ENCODE results near the gene RAB15.

RAB15 gene

GRCh38 chr14:64987438-64987767 is 15.3 kb upstream of the RAB15 start:
- DNase-seq: peak; percentile 34

GRCh38 chr14:64986648-64987437 is 14.7 kb upstream of the RAB15 start, which contains the start of gene FNTB:
Gene FNTB (plus strand): TSS chr14:64986895. CDS start chr14:64986954, 59 bp downstream.
- DNase-seq: peak; percentile 99

DNA sequence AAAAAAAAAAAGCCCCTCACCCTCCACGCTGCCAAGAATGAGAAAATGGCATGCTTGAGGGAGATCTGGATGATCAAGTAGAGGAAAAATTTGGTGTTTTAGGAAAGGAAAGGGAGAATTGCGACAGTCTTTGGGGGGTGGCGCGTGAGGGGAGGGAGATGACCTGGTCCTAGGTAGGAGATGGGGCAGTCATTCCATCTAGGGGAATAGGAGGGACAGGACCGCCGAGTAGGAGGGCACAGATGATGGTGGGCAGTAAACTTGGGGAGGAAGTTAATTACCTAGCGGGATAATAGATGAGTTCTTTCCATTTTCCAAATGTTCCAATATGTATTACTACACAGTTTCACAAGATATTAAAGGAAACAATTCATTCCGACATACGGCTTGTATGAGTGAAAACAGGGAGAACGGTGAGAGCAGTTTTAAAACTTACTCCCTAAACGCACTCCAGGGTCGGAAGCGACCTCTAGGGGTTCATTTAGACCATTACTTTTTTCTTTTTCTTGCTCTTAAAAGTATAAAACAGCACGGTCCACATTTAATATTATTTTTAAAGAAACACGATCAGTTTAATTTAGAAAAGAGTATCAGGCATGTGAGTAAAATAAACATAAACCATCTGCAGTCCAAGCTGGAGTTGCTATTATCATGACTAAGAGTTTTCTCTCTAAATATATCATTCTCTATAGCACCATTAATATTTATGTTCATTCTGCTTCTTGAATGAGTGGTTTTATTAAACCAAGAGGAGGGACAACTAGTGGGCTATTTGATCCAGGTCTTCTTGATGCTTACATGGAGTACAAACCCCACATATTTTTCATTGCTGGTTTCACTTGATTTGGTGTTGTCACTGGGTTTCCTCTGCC is 11.5 kb upstream of the RAB15 start:
- DNase-seq: peak; percentile 87

DNA sequence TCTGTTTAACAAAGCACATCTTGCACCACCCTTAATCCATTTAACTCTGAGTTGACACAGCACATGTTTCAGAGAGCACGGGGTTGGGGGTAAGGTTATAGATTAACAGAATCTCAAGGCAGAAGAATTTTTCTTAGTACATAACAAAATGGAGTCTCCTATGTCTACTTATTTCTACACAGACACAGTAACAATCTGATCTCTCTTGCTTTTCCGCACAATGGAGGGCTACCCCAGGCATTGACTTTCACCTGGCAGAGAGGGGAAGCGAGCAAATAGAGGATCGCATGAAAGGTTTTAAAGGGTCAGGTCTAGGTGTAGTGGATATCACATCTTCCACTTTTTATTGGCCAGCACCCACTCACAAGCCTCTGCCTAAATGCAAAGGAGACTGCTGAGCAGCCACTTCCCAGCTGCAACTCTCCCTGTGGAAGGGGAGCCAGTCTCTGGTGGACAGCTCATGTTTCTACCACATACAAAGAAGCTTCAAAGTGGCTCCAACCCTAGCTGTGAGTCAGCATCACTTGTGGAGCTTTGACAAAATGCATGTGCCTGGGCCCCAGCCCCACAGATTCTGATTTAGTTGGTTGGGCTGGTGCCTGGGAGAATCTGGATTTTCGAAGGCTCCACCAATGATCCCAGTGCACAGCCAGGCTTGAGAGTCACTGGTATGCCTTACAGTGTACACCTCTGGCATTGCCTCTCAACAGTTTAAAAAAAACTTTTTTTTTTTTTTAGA is 7.4 kb upstream of the RAB15 start:
- DNase-seq: no peak

GRCh38 chr14:64974563-64974962 is 2.4 kb upstream of the RAB15 start:
- no peak for DNase-seq

GRCh38 chr14:64973826-64974225 is 1.7 kb upstream of the RAB15 start:
- no peak for DNase-seq

DNA sequence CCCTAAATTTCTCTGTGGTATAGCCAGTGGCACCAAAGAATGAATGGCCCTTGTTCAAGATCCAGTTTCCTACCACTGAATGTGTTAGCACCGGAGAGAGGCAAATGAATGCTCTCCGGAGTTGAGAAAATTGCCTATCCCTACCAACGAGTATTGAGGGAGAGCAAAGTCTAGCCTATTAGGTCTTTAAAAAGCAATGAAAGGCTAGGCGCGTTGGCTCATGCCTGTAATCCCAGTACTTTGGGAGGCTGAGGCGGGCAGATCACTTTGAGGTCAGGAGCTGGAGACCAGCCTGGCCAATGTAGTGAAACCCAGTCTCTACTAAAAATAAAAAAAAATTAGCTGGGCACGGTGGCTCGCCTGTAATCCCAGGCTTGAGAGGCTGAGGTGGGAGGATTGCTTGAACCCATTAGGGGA is 898 bp upstream of the RAB15 start:
- DNase-seq: no peak

DNA sequence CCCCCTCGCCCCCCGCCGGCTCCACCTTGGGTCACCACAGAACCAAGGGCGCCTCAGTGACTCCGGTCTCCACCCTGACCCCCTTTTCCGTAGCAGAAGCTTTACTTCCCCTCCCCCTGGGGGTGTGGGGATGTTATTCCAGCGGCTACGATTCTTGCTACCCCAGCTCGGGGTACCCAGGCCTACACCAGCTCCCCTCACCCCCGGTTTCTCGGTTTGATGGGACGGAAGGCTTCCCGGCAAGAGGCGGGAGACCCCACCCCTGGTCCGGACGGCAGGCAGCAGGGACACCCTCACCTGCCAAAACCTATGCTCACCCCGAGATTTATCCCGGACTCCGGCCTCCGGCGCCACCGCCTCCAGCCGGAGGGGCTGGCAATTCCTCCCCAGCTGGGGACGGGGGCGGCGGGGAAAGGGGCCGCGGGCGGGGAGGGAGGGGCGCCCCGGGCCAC is 619 bp downstream of the RAB15 start:
- no peak for DNase-seq

- no peak for DNase-seq
Measured at GRCh38 chr14:64970776-64971477, 1.2 kb downstream of the RAB15 start.

DNA sequence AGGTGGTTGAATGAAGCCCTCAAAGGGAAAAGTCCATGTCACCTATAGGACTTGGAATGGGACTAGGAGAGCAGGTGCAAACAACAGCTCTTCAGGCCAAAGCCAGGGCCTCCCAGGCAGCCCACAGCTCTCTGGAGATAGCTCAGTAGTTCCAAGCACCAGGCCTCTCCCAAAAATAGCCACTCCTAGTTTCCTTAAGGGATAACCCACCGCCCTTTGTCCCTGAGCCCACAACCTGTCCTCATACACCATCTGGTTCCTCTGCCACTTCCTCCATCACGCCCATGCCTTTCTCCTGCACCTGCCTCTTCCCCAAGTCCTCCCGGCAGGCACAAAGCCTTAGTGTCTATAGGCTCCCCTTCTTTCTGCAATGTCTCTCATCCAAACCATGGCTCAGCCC is 2.1 kb downstream of the RAB15 start:
- no peak for DNase-seq

DNA sequence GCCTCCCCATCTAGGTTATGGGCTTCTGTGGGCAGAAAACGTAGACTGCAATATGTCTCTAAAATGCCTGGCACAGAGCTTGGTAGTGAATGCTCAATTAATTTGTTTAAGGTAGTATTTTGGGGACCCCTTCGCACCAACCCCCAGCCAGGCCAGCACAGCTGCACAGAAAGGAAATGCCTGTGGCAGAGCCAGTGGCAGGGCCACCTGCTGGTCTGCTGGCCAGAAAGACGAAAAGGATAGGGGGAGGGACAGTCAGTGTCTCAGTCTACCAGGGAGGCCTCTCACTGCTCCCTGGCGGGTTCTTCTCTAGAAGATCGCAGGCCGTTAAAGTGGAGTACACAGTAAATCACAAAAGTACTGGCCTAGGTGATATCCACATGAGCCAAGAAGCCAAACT is 3.5 kb downstream of the RAB15 start:
- no peak for DNase-seq

DNA sequence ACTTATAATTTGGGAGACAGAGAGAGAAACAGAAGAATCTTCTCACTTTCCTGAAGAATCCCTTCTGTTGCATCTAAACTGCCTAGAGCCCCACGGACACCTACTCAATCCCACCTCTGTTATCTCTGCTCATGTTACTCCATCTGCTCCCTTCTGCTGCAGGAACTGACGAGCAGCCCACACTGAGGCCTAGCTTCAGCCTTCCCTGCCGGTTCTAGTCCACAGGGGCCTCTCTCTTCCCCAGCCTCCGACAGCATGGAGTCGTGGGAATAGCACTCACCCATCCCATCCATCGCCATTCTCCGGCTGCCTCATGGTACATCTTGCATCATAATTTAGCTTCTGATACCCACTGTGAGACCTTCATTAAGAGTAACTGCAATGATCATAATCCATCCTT is 4.0 kb downstream of the RAB15 start:
- no peak for DNase-seq

DNA sequence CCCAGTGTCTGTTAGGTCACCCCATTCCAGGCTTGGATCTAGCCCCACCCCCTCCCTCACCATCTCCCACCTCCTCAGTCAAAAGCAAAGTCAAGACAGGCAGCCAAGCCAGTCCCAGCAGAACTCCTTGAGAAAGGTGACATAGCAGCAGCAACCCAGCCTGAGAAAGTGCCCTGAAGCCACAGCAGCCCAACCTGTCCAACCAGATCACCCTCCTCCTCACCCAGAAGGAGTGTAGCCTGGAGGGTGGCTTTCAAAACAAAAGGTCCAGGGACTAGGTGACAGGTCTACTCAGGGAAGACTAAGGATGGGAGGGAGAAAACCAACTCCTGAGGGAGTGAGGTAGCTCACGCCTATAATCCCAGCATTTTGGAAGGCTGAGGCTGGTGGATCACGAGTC is 5.2 kb downstream of the RAB15 start:
- no peak for DNase-seq

DNA sequence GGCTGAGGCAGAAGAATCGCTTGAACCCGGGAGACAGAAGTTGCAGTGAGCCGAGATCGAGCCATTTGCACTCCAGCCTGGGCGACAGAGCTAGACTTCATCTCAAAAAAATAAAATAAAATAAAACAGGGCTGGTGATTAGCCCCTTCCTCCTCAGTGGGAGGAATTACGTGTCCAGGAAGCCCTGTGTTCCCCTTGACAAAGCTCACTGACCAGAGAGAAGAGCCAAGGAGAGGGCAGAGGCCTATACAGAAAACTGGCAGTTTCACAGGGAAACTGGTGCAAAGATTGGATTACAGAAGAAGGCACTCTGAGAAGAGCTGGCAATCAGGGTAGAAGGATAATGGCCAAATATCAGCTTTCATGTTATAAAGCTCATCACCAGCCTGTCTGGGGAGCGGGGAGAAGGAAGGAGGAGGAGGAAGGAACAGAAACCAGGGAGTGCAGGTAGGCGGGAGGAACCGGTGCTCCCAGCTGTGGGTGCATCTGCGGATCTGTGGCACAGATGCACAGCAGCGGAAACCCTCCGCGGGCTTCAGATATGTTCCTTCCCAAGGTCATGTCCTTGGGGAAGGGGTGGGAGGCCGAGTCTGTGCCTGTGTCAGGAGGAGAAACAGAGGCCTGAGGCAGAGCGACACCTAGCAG is 6.7 kb downstream of the RAB15 start:
- DNase-seq: no peak

DNA sequence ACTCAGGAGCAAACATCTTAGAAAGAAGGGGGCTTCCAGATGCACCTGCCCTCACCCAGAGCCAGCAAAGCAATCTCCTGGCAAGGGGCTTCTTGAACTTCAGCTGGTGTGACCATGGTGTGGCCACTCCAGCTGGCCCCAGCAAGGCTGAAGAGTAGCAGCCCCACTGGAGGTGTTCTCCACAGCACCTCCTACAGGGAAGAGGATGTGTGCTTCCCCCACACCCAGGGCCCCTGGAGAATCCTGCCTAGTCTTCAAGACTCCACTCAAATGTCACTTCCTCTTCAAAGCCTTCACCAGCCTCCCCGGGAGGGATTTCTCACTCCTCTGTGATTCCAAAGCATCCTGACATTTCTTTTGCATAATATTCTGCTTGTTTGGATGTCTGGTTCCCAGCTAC is 8.5 kb downstream of the RAB15 start:
- DNase-seq: no peak

GRCh38 chr14:64960762-64961276 is 11.3 kb downstream of the RAB15 start:
- peak; percentile 33 for DNase-seq

GRCh38 chr14:64958743-64959142 is 13.4 kb downstream of the RAB15 start:
- DNase-seq: no peak

DNA sequence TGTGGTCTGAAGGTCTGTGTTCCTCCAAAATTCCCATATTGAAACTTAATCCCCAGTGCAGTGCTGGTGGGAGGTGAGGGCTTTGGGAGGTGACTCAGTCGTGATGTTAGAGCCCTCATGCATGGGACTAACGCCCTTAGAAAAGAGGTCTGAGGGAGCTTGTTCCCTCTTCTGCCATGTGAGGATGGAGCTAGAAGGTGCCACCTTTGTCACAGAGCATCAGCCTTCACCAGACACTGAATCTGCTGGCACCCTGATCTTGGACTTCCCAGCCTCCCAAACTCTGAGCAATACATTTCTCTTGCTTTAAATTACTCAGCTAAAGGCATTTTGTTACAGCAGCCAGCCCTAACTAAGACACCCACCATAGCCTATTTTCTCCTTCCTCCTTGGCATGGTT is 13.9 kb downstream of the RAB15 start:
- DNase-seq: no peak

DNA sequence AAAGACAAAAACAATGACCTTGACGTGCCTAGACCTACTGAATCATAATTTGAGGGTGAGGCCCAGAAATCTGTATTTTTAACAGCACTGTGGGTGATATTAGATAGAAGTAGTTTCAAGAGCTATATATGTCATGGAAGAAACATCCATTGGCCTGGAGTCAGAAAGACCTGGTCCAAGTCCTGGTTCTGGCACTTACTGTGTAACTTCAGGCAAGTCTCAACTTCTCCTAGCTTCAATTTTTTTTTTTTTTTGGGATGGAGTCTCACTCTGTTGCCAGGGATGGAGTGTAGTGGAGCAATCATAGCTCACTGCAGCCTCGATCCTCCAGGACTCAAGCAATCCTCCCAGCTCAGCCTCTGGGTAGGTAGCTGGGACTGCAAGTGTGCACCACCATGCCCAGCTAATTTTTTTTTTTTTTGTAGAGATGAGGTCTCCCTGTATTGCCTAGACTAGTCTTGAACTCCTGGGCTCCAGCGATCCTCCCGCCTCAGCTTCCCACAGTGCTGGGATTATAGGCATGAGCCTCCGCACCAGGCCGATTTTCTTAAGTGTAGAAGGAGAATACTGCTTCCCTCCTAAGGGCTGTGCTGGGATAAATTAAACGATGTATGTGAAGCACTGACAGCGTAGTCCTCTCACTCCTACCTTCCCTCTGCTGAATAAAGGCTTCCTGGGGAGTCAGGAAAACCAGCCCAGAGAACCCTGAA is 15.3 kb downstream of the RAB15 start:
- no peak for DNase-seq

DNA sequence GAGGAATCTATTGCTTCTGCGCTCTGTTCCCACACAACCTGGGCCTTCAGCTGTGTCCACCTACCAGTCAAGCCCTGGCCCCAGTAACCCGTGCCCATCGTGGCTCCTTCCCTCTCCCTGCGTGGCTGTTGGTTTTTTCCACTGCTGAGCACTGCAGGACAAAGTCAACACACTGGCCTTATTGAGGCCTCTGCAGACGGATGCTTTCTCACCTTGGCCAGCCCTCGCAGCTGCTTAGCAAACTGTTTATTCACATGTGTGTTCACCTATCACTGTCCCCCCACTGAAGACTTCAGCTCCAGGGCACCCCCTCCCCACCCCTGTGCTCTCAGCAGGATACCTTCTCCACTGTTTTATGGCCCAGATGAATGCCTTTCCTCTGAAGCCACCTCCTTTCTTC is 16.8 kb downstream of the RAB15 start:
- DNase-seq: no peak

GRCh38 chr14:64954491-64955240 is 17.5 kb downstream of the RAB15 start:
- DNase-seq: no peak

Data from hematopoietic multipotent progenitor cell treated with erythropoietin and hydrocortisone succinate and interleukin-3 and kit ligand, for 6 days (in vitro differentiated cells).